A549 (cell line): ENCODE measurements around the gene CCDC88B. TPM values are rescaled to one million over a fixed set of nuclear protein-coding genes. Genes with fewer than 3 reads are reported as not detected.

Experiments
- ATAC-seq, 2 experiments: fragments of 200-7000 bp in 1 of 2; fragments of >200 bp in 1 of 2; cut with Nextera tagmentation in 1 of 2; cut with Tn5 transposase in 1 of 2; 3 replicates each; pipeline versions ENCODE4 v1.8.0 to v1.9.1; 2018 to 2020; ENCODE audit warnings: mild to moderate bottlenecking in 1 of 2, moderate library complexity in 1 of 2
- CTCF ChIA-PET: fragments of 300-600 bp; sonication (Branson Sonifier 250); formaldehyde crosslinking; extraction: SDS; loops from one replicate; lab custom pipeline; 2021; ENCODE audit warnings: antibody characterized with exemption, inconsistent platforms; lab: Yijun Ruan, JAX
- POLR2A ChIA-PET: fragments of 350-600 bp; formaldehyde crosslinking; extraction: SDS; loops from one replicate; lab custom pipeline; 2021; ENCODE audit warnings: antibody characterized with exemption, inconsistent platforms; lab: Yijun Ruan, JAX
- DNase-seq, 2 experiments: peaks; one replicate each; pipeline versions ENCODE4 v3.0.0 to v3.0.0-alpha.2; 2011 to 2016; ENCODE audit warnings: low read depth in 1 of 2, low spot score in 1 of 2
- FAIRE-seq: peaks from 2 replicates; lab custom pipeline; 2011; peaks lifted over from hg19 to GRCh38; lab: Jason Lieb, UNC
- H3K27ac ChIP-seq, 2 experiments: fragments of >200 bp; sonication (Bioruptor Twin); formaldehyde crosslinking; 3 replicates each; pipeline ENCODE4 v1.5.1; 2016 to 2017
- H3K4me1 ChIP-seq: fragments of >200 bp; sonication (Bioruptor Twin); formaldehyde crosslinking; 3 replicates; pipeline ENCODE4 v1.6.1; 2016
- H3K4me2 ChIP-seq: fragments of >200 bp; sonication (Bioruptor Twin); formaldehyde crosslinking; 3 replicates; pipeline ENCODE4 v1.6.1; 2016
- H3K4me3 ChIP-seq: fragments of >200 bp; sonication (Bioruptor Twin); formaldehyde crosslinking; 3 replicates; pipeline ENCODE4 v1.5.1; 2016
- H3K9me3 ChIP-seq: fragments of >200 bp; sonication (Bioruptor Twin); formaldehyde crosslinking; 3 replicates; pipeline ENCODE4 v1.6.1; 2016
- CBX2 ChIP-seq: fragments of 200-600 bp; sonication (generic); IDR thresholded peaks from 2 replicates; pipeline ENCODE4 v1.6.1; 2016; ENCODE audit warnings: low read depth, mild to moderate bottlenecking, borderline replicate concordance
- CHD4 ChIP-seq: fragments of 200-600 bp; sonication (generic); IDR thresholded peaks from 2 replicates; pipeline ENCODE4 v1.6.1; 2016; ENCODE audit warnings: antibody characterized with exemption, mild to moderate bottlenecking, borderline replicate concordance
- CTCF ChIP-seq: fragments of >200 bp; sonication (Bioruptor Twin); formaldehyde crosslinking; IDR thresholded peaks from 3 replicates; pipeline ENCODE4 v1.5.1; 2016
- EHF ChIP-seq: fragments of 250-450 bp; sonication (Bioruptor Pico); IDR thresholded peaks from 2 replicates; pipeline ENCODE4 v1.5.0; 2020; ENCODE audit warnings: mild to moderate bottlenecking
- EHMT2 ChIP-seq: fragments of 200-600 bp; sonication (generic); IDR thresholded peaks from 2 replicates; pipeline ENCODE4 v1.6.1; 2016; ENCODE audit warnings: antibody characterized with exemption, low read depth, mild to moderate bottlenecking, moderate library complexity
- ELK1 ChIP-seq: fragments of 150-350 bp; IDR thresholded peaks from 2 replicates; pipeline ENCODE4 v1.6.1; 2014; ENCODE audit warnings: low read depth, mild to moderate bottlenecking, low read length
- EP300 ChIP-seq, 2 experiments: fragments of >200 bp; sonication (Bioruptor Twin); formaldehyde crosslinking; IDR thresholded peaks; 2 replicates in 1 of 2; 3 replicates in 1 of 2; pipeline ENCODE4 v1.6.1; 2016 to 2017
- FOXS1 ChIP-seq: fragments of 250-450 bp; sonication (Bioruptor Pico); IDR thresholded peaks from 2 replicates; pipeline ENCODE4 v1.5.0; 2020; ENCODE audit warnings: mild to moderate bottlenecking, moderate library complexity
- GATA3 ChIP-seq: IDR thresholded peaks from 2 replicates; pipeline ENCODE4 v1.6.1; 2012; ENCODE audit warnings: borderline replicate concordance
- HEYL ChIP-seq: fragments of 250-450 bp; sonication (Bioruptor Pico); IDR thresholded peaks from 2 replicates; pipeline ENCODE4 v1.8.0; 2021; ENCODE audit warnings: mild to moderate bottlenecking, moderate library complexity
- KDM5A ChIP-seq: fragments of 200-600 bp; sonication (generic); IDR thresholded peaks from 2 replicates; pipeline ENCODE4 v1.6.1; 2016; ENCODE audit warnings: antibody characterized with exemption, mild to moderate bottlenecking
- MAFK ChIP-seq: fragments of 450-650 bp; IDR thresholded peaks from 2 replicates; pipeline ENCODE4 v1.6.1; 2014; ENCODE audit not compliant: partially characterized antibody
- NFE2L2 ChIP-seq: fragments of 150-350 bp; conservative IDR thresholded peaks from 2 replicates; pipeline ENCODE4 v1.6.1; 2014; ENCODE audit warnings: low read length
- POLR2A ChIP-seq: IDR thresholded peaks from 2 replicates; pipeline ENCODE4 v1.6.1; 2012; ENCODE audit warnings: mild to moderate bottlenecking, low read length
- POLR2AphosphoS2 ChIP-seq: conservative IDR thresholded peaks from 2 replicates; pipeline ENCODE4 v1.6.1; 2012; ENCODE audit warnings: low read length, improper control_type of control experiment, inconsistent platforms
- RAD21 ChIP-seq, 2 experiments: fragments of >200 bp in 1 of 2; sonication (Bioruptor Twin) in 1 of 2; formaldehyde crosslinking in 1 of 2; IDR thresholded peaks in 1 of 2; conservative IDR thresholded peaks in 1 of 2; 2 replicates in 1 of 2; 3 replicates in 1 of 2; pipeline ENCODE4 v1.6.1; 2012 to 2018; ENCODE audit warnings: inconsistent platforms in 1 of 2
- RFX5 ChIP-seq: fragments of 450-650 bp; IDR thresholded peaks from 2 replicates; pipeline ENCODE4 v1.7.1; 2014; ENCODE audit warnings: antibody characterized with exemption, mild to moderate bottlenecking, moderate library complexity
- RNF2 ChIP-seq: fragments of 200-600 bp; sonication (generic); IDR thresholded peaks from 2 replicates; pipeline ENCODE4 v1.6.1; 2016; ENCODE audit warnings: low read depth, mild to moderate bottlenecking, antibody characterized with exemption, moderate library complexity, borderline replicate concordance
- SMC3 ChIP-seq: fragments of >200 bp; sonication (Bioruptor Twin); formaldehyde crosslinking; IDR thresholded peaks from 3 replicates; pipeline ENCODE4 v1.6.1; 2018; ENCODE audit warnings: inconsistent platforms
- WGBS: methylation state at CpG from one replicate; pipeline ENCODE4 v1.1.6; 2017; ENCODE audit errors: missing lambda C conversion rate; 5-methylcytosine and 5-hydroxymethylcytosine counted together
- polyA plus RNA-seq, 4 experiments: library from polyadenylated mRNA; depleted of rRNA in 3 of 4; stranded (reverse); fragments of >200 nt; fragmentation: RNase III in 1 of 4; extraction: RNeasy Plus Mini Kit Qiagen cat#74134 plus additional on column Dnase treatment in 1 of 4; gene quantifications; 2 replicates in 3 of 4; 3 replicates in 1 of 4; pipeline ENCODE4 v1.2.3, GENCODE V29; 2011 to 2017
- TF ChIP-seq, protein P1 (sequence below): IDR thresholded peaks from 2 replicates; pipeline ENCODE4 v1.6.1; 2012

The CCDC88B gene
- polyA plus RNA-seq, 2 of the 4 experiments (the other 2 are of a cell fraction), result 4.8 to 8.8 TPM

GRCh38 chr11:64343767-64344559 lies 4.0 kb downstream of the CCDC88B start:
- DNase-seq, result peak; percentile 26 to 52
- FAIRE-seq, result no peak
- POLR2A ChIA-PET, result no interaction called here
- WGBS, result 76% methylated on average over 16 of the region's 18 CpGs
- Histone ChIP-seq H3K4me1 (peaks cover 22% of the 10 kb centered on the region), H3K4me2 (no peak overlapping the region), H3K27ac (peak overlapping the region; percentile 2 to 93; a peak in 4 of 6 replicates), H3K4me3 (no peak overlapping the region), H3K9me3 (no peaks in the 10 kb centered on the region)
- ATAC-seq, result peak in 1 of 2 experiments; percentile 42; a peak in 3 of 6 replicates
- CTCF ChIA-PET, result interaction anchor here (0.8 to 33.9 kb wide), 9 partner anchors 9 to 105 kb away, joined by 3 to 996 read pairs (median 5); partner anchors contain the start of genes CATSPERZ, ESRRA, PRDX5 and TRMT112
- TF ChIP-seq POLR2AphosphoS2 (no peak), CTCF (peak; percentile 36; the same call in 2 of the 3 replicates), RAD21 (conservative IDR thresholded peaks at IDR 0.05 in 1 of 2, IDR thresholded peaks at IDR 0.05 in 1 of 2) (peak; percentile 68 to 70), SMC3 (peak; percentile 48), EHF (no peak), RNF2 (no peak), CHD4 (no peak), NFE2L2 (no peak)

DNA sequence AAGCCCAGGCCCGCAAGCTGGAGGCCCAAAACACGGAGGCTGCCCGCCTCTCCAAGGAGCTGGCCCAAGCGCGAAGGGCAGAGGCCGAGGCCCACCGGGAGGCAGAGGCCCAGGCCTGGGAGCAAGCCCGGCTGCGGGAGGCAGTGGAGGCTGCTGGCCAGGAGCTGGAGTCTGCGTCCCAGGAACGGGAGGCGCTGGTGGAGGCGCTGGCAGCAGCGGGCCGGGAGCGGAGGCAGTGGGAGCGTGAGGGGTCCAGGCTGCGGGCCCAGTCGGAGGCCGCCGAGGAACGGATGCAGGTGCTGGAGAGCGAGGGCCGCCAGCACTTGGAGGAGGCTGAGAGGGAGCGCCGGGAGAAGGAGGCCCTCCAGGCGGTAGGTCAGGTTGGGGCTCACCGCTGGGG lies 4.8 kb downstream of the CCDC88B start:
- ATAC-seq (no peak), DNase-seq (no peak), FAIRE-seq (no peak)
- H3K4me1 ChIP-seq, result peaks cover 22% of the 10 kb centered on the region
- 93% methylated on average over 28 of the region's 28 CpGs for WGBS
- TF ChIP-seq HEYL (CRISPR knock-in tag) (no peak), EHMT2 (no peak), CBX2 (no peak), EHF (no peak), FOXS1 (CRISPR knock-in tag) (no peak), RAD21 (conservative IDR thresholded peaks at IDR 0.05 in 1 of 2, IDR thresholded peaks at IDR 0.05 in 1 of 2) (no peak), CHD4 (no peak), MAFK (no peak), KDM5A (no peak), RNF2 (no peak), NFE2L2 (no peak), POLR2A (no peak), GATA3 (no peak), EP300 (IDR thresholded peaks at IDR 0.05) (no peak), ELK1 (no peak), RFX5 (no peak), POLR2AphosphoS2 (no peak)
- TF ChIP-seq, protein P1, sequence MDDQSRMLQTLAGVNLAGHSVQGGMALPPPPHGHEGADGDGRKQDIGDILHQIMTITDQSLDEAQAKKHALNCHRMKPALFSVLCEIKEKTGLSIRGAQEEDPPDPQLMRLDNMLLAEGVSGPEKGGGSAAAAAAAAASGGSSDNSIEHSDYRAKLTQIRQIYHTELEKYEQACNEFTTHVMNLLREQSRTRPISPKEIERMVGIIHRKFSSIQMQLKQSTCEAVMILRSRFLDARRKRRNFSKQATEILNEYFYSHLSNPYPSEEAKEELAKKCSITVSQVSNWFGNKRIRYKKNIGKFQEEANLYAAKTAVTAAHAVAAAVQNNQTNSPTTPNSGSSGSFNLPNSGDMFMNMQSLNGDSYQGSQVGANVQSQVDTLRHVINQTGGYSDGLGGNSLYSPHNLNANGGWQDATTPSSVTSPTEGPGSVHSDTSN, result no peak
- POLR2A ChIA-PET, result interaction anchor here (0.8 kb wide), 1 partner anchor 27 kb away, joined by 3 read pairs; the partner anchor contains the start of gene PRDX5
- no peaks in the 10 kb centered on the region for H3K9me3 ChIP-seq
- H3K4me2 ChIP-seq, result no peak overlapping the region
- H3K27ac ChIP-seq, result 0 out of 6 replicates have a peak overlapping the region, but pooled peaks of 1 of the 2 experiments have one; percentile 4
- no peak overlapping the region for H3K4me3 ChIP-seq
- CTCF ChIA-PET, result interaction anchor here (1.0 to 33.9 kb wide), 7 partner anchors 9 to 140 kb away, joined by 3 to 996 read pairs (median 7); partner anchors contain the start of genes CATSPERZ, ESRRA, PRDX5 and TRMT112
